Measurements from ENCODE around the gene DAB2IP.

DNA sequence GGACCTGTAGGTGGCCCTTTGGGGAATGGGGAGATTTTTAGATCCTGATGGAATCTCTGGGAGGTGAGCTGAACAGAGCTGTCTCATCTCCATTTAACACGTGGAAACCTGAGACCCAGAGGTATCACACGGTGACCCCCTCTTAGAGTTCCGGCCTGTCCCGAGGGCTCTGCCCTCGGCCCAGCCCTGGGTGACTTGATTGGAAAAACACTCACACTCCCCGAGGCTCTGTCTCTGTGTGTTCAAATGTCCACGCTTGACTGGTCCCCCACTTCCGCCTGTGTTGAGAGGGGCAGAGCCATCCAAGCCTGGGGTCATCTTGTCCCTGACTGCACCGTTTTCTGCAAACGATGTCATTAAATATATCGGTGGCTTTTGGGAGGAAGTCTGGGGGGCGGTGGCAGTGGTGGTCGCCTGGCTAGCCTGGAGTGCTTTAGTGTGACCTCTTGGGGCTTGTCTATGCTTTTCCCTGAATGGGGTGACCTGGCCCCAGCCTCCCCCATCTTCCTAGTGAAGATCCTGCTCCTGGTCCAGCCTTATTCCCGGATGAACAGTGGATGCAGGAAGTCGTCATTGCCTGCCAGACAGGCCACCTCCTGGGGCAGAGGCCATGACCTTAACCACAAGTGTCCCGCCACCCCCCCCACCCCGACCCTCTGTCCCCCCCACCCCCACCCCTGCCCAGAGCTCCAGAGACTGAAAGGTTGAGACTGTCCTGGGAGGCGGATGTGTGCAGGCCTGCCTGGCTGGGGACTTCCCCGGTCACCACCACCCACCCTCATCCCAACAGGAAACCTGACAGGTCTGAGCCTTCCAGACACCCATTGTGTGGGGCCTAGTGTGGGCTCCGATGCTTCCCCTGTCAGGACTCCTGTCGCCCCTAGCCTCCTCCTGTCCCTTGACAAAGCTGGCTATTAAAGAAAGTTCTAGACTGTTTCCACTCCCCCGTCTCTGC, 5.3 kb upstream of the DAB2IP start:
- TF ChIP-seq, protein P1, sequence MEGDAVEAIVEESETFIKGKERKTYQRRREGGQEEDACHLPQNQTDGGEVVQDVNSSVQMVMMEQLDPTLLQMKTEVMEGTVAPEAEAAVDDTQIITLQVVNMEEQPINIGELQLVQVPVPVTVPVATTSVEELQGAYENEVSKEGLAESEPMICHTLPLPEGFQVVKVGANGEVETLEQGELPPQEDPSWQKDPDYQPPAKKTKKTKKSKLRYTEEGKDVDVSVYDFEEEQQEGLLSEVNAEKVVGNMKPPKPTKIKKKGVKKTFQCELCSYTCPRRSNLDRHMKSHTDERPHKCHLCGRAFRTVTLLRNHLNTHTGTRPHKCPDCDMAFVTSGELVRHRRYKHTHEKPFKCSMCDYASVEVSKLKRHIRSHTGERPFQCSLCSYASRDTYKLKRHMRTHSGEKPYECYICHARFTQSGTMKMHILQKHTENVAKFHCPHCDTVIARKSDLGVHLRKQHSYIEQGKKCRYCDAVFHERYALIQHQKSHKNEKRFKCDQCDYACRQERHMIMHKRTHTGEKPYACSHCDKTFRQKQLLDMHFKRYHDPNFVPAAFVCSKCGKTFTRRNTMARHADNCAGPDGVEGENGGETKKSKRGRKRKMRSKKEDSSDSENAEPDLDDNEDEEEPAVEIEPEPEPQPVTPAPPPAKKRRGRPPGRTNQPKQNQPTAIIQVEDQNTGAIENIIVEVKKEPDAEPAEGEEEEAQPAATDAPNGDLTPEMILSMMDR (IDR thresholded peaks at IDR 0.05): no peak
- no peak for TF ChIP-seq POLR2A (IDR thresholded peaks at IDR 0.05)
